Rectal smooth muscle tissue (tissue), 1 donor: Measurements from ENCODE around the gene RGS13.

Experiments used
- H3K27ac ChIP-seq: one replicate; pipeline ENCODE4 v1.7.0; 2013; ENCODE audit warnings: low read depth, low read length, inconsistent platforms
- H3K27me3 ChIP-seq: one replicate; pipeline ENCODE4 v1.7.0; 2013; ENCODE audit warnings: low read length; ENCODE audit not compliant: control insufficient read depth, insufficient read depth
- H3K36me3 ChIP-seq: one replicate; pipeline ENCODE4 v1.7.0; 2013; ENCODE audit warnings: low read length; ENCODE audit not compliant: control insufficient read depth, insufficient read depth
- H3K4me1 ChIP-seq: one replicate; pipeline ENCODE4 v1.7.0; 2013; ENCODE audit warnings: low read length; ENCODE audit not compliant: control insufficient read depth, insufficient read depth
- H3K4me3 ChIP-seq: one replicate; pipeline ENCODE4 v1.7.0; 2013; ENCODE audit warnings: low read length
- H3K9ac ChIP-seq: one replicate; pipeline ENCODE4 v1.7.0; 2013; ENCODE audit warnings: low read length

Gene RGS13

GRCh38 chr1:192700834-192701271 lies 64.9 kb downstream of the RGS13 start:
- Histone ChIP-seq H3K4me3 (no peak overlapping the region), H3K27ac (no peak overlapping the region), H3K4me1 (peaks cover 7% of the 10 kb centered on the region), H3K36me3 (no peaks in the 10 kb centered on the region), H3K27me3 (no peaks in the 10 kb centered on the region), H3K9ac (no peak overlapping the region)

DNA sequence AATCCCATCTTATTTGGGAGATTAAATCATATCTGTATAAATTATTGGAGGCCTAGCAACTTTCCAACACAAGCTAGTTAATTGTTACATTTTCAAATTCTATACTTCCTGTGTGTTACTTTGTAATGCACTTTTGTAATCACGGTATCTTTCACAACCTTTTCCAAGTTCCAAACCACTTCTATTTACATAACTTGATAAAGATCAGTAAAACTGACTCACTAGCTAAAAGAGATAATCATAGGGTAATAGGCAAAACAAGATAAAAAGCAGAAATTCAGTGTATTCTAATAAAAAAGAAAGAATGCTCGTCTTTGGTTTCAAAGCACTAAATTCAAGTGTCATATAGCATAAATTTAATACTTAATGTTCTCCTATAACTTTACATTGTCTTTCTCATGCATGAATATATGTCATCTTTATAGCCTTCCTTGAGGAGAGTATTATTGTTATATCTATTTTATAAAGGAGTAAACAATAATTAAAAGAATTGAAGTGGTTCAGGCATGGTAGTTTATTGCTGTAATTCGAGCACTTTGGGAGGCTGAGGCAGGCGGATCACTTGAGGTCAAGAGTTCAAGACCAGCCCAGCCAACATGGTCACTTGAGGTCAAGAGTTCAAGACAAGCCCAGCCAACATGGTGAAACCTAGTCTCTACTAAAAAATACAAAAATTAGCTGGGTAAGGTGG lies 66.4 kb downstream of the RGS13 start:
- H3K36me3 ChIP-seq, result no peaks in the 10 kb centered on the region
- H3K4me1 ChIP-seq, result peaks cover 7% of the 10 kb centered on the region
- H3K4me3 ChIP-seq, result no peak overlapping the region
- no peaks in the 10 kb centered on the region for H3K27me3 ChIP-seq
- H3K9ac ChIP-seq, result no peak overlapping the region
- H3K27ac ChIP-seq, result no peak overlapping the region

GRCh38 chr1:192703283-192704206 lies 67.6 kb downstream of the RGS13 start:
- H3K27me3 ChIP-seq, result no peaks in the 10 kb centered on the region
- no peak overlapping the region for H3K4me3 ChIP-seq
- H3K9ac ChIP-seq, result no peak overlapping the region
- H3K36me3 ChIP-seq, result no peaks in the 10 kb centered on the region
- peaks cover 10% of the 10 kb centered on the region for H3K4me1 ChIP-seq
- no peak overlapping the region for H3K27ac ChIP-seq

DNA sequence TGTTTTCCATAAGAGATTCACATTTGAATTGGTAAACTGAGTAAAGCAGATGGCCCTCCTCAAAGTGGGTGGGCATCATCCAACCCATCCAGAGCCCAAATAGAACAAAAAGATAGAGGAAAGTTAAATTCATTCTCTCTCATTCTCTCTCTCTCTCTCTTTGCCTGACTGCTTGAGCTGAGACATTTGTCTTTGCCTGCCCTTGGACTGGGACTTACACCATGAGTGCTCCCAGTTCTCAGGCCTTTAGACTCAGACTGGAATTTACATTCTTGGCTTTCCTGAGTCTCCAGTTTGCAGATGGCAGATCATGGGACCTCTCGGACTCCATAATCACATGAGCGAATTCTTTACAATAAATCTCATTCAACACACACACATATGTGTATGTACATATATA lies 69.6 kb downstream of the RGS13 start:
- Histone ChIP-seq H3K9ac (no peak overlapping the region), H3K27me3 (no peaks in the 10 kb centered on the region), H3K4me1 (peaks cover 8% of the 10 kb centered on the region), H3K27ac (no peak overlapping the region), H3K36me3 (no peaks in the 10 kb centered on the region), H3K4me3 (no peak overlapping the region)

- Histone ChIP-seq H3K9ac (no peak overlapping the region), H3K27me3 (no peaks in the 10 kb centered on the region), H3K4me1 (peaks cover 4% of the 10 kb centered on the region), H3K36me3 (no peaks in the 10 kb centered on the region), H3K27ac (no peak overlapping the region), H3K4me3 (no peak overlapping the region)
Observed at GRCh38 chr1:192706936-192707335, 71.0 kb downstream of the RGS13 start.

DNA sequence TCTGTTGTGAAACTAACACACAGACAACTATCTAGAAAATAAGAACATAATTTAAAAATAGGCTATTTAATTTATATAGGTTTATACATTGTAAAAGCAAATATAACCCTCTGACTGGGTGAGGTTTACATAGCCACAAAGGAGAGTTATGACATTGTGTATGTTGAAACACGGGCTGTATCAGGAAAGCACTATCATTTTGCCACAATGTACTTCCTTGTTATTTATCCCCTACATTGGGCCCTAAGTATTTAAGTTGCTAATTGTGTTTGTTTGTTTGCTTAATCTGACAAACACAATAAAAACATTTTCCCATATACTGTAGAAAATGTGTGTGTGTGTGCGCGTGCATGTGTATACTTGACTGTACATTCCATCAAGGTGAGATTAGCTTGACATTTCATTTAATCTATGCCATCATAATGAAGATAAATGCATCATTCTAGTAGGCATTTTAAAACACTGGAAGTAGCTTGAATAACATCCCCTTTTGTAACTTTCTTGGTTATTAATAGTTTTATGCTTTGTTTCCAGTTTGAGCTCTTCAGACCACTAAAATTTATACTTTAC lies 72.1 kb downstream of the RGS13 start:
- Histone ChIP-seq H3K36me3 (no peaks in the 10 kb centered on the region), H3K9ac (no peak overlapping the region), H3K27me3 (no peaks in the 10 kb centered on the region), H3K27ac (no peak overlapping the region), H3K4me1 (peaks cover 4% of the 10 kb centered on the region), H3K4me3 (no peak overlapping the region)

- no peak overlapping the region for H3K9ac ChIP-seq
- H3K27ac ChIP-seq, result no peak overlapping the region
- no peaks in the 10 kb centered on the region for H3K27me3 ChIP-seq
- peaks cover 4% of the 10 kb centered on the region for H3K4me1 ChIP-seq
- no peak overlapping the region for H3K4me3 ChIP-seq
- no peaks in the 10 kb centered on the region for H3K36me3 ChIP-seq
Observed at GRCh38 chr1:192709544-192709943, 73.6 kb downstream of the RGS13 start.
